ENCODE results near the gene HAS3.
A peak's percentile ranks its signal among the peaks of the same experiment; 100 is the strongest.

The HAS3 gene

DNA sequence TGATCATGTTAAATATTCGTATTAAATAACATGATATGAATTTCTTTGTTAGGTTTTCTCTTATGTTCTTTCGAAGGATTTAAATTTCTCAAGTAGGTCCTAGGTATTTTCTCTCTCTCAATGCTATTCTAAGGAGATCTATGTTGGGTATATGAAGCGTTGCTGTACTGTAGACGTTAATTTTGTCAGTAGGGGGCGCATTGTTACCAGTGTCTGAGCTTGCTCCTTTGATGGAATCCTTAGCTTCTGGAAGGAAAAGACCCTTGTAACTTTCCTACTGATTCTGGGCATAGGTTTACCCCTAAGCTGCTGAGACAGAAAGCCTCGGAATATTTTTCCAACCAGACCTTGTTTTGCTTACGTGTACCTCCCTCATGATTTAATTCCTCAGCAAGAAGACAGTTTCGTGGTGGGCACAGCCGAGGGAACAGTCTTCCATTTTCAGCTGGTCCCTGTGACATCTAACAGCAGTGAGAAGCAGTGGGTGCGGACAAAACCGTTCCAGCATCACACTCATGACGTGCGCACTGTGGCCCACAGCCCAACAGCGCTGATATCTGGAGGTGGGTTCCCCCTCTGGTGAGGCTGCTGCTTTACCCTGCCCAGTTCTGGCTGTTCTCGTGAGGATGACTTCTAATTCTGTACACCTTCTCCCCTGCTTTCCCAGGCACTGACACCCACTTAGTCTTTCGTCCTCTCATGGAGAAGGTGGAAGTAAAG is 44.9 kb downstream of the HAS3 start:
- peak; percentile 84 for DNase-seq (ENCODE audit: low spot score)

DNA sequence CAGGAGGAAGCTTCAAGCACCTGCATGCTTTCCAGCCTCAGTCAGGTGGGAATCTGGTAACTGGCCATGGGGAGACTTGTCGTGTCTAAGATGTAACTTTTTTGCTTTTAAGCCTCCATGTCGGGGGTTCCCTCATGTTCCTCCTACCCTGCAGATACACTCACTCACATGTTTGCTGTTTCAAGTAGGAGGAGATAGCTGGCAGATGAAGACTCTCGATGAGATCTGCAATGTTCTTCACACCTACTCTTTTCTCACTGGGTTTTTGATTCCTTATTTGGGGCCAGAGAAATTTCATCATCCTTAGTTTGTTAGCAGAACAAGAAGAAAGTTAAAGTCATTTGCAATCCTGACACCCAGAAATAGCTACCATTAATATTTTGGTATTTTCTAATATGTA is 51.7 kb downstream of the HAS3 start:
- DNase-seq (ENCODE audit: low spot score): no peak

DNA sequence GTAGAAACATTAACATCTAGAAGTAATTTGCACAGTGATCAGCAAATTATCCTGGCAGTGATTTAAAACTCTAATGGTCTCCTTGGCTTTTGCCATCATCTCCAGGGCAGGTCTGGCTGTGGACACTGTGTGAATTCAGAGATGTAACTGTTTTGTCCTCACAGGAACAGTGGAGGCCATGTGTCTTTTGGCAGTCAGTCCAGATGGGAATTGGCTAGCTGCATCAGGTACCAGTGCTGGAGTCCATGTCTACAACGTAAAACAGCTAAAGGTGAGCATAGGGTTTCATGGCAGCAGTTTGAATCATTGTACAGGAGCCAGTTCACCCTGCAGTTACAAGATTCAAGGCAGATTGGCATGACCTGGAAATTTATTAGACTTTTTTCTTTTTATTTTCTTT is 54.7 kb downstream of the HAS3 start:
- no peak for DNase-seq (ENCODE audit: low spot score)

DNA sequence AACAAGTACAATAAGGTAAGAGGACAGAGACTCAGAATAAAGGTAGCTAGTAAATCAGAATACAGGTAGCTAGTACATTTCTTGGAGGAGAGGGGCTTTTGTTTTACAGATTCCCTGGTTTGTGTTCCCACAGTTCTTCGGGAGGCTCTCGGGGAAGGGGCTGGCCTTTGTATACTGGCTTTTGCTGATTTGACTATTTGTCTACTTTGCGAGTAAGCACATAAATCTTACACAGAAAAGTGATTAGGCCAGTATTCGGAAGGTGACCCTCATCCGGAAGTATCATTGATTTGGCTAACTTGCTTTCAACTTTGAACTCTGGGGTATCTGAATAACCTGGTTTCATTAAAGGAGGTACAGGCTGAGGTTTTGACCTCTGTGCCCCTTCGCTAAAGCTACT is 60.1 kb downstream of the HAS3 start:
- DNase-seq (ENCODE audit: low spot score): no peak

DNA sequence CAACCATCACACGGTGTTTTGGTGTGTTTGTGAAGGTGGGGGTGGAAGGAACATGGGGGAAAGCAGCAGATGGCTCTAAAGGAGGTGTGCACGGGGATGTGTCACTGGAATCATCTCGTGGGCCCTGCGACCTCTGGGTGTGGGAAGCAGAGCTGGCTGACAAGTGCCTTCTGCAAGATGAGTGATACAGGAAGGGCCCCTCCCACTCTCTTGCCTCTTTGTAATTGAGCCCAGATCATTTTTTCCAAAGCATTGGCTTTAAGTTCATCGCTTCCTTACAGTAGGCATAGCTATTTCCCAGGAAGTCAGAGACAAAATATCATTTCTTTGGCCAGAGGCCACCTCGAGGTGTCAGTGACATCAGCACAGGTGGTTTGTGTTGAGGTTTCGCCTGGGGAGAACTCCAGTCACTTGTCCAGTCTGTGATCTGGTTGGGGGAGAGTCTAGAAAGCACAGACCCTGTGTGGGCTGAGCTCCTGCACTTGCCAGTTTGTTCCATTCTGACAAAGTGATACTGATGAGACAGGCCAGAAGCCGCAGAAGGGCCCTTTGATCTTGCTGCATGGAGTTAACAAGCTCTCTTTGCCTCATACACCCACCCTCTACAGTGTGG is 60.9 kb downstream of the HAS3 start:
- DNase-seq (ENCODE audit: low spot score): no peak

DNA sequence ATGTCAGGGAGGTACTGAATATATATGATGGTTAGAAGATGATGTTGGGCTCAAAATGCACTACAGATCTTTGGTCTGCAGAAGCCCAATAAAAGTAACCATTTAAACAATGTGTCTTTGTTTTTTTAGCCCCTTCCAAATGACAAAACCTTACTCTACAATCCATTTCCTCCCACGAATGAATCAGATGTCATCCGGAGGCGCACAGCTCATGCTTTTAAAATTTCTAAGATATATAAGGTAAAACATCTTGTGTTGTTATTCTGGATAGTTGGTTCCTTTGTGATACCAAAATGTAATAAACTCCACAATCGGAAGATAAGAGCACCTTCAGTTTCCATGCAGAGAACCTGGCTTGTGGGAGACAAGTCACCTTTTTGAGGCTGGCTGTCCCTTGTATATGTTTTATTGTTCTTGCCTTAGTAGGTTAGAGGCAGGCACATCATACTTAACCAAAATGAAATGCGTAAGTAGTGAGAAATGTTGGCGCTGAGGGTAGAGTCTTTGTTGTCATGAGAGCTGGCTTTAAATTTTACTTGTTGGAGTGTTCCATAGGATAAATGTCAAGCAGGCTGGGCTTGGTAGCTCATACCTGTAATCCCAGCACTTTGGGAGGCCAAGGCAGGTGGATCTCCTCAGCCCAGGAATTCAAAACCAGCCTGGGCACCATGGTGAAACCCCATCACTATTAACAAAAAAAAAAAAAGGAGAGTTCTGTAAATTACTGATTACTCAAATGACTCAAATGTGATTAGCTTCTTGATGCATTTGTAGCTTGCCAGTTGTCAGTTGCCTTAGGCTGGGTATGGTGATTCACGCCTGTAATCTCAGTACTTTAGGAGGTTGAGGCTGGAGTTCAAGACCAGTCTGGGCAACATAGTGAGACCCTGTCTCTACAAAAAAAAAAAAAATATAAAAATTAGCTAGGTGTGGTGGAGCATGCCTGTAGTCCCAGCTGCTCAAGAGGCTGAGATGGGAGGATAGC is 61.8 kb downstream of the HAS3 start:
- DNase-seq (ENCODE audit: low spot score): no peak
